Measurements from ENCODE around the gene LRP2BP. TPM values are rescaled to one million over a fixed set of nuclear protein-coding genes. Genes with fewer than 3 reads are reported as not detected.

LRP2BP gene
- total and polyA plus RNA-seq, 2 of the 13 experiments (the other 11 are each of a cell fraction or from before 2014, with no cell fraction given) = 0.22 to 0.29 TPM

DNA sequence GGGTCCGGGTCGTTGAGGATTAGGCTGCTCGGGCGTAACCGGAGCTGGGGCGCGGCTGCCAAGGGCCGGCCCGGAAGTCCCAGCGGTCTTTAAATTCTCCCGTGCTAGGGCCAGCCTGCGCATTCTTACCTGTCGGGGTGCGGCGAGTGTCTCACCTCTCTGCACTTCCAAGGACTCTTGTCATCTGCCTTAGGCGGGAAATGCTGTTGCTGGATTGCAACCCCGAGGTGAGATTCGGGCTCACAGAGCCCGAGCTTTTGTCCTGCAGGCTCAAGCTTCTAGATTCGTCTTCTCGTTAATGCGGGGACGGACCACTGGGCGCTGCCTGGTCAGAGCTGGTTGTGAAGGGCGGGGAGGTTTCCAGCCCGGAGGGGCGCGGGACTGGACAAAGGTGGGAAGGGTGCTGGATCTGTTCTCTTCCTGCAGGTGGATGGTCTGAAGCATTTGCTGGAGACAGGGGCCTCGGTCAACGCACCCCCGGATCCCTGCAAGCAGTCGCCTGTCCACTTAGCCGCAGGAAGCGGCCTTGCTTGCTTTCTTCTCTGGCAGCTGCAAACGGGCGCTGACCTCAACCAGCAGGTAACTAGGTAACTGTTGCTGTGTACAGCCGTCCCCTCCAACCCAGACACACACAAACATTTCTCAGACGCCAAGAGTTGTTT, 1.1 kb upstream of the LRP2BP start, which contains the start of gene ANKRD37 (continued):
- 0 out of 2 replicates have a peak, but pooled peaks have one; percentile 24 for TF ChIP-seq ZNF788 (CRISPR knock-in tag; IDR thresholded peaks at IDR 0.05; ENCODE audit: borderline replicate concordance)
- TF ChIP-seq GABPB1 (CRISPR knock-in tag; IDR thresholded peaks at IDR 0.05) = peak; percentile 56
- TF ChIP-seq, protein P1, sequence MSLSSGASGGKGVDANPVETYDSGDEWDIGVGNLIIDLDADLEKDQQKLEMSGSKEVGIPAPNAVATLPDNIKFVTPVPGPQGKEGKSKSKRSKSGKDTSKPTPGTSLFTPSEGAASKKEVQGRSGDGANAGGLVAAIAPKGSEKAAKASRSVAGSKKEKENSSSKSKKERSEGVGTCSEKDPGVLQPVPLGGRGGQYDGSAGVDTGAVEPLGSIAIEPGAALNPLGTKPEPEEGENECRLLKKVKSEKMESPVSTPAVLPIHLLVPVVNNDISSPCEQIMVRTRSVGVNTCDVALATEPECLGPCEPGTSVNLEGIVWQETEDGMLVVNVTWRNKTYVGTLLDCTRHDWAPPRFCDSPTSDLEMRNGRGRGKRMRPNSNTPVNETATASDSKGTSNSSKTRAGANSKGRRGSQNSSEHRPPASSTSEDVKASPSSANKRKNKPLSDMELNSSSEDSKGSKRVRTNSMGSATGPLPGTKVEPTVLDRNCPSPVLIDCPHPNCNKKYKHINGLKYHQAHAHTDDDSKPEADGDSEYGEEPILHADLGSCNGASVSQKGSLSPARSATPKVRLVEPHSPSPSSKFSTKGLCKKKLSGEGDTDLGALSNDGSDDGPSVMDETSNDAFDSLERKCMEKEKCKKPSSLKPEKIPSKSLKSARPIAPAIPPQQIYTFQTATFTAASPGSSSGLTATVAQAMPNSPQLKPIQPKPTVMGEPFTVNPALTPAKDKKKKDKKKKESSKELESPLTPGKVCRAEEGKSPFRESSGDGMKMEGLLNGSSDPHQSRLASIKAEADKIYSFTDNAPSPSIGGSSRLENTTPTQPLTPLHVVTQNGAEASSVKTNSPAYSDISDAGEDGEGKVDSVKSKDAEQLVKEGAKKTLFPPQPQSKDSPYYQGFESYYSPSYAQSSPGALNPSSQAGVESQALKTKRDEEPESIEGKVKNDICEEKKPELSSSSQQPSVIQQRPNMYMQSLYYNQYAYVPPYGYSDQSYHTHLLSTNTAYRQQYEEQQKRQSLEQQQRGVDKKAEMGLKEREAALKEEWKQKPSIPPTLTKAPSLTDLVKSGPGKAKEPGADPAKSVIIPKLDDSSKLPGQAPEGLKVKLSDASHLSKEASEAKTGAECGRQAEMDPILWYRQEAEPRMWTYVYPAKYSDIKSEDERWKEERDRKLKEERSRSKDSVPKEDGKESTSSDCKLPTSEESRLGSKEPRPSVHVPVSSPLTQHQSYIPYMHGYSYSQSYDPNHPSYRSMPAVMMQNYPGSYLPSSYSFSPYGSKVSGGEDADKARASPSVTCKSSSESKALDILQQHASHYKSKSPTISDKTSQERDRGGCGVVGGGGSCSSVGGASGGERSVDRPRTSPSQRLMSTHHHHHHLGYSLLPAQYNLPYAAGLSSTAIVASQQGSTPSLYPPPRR (CRISPR knock-in tag; IDR thresholded peaks at IDR 0.05; ENCODE audit: borderline replicate concordance) = peak; percentile 13; the same call in 1 of the 2 replicates
- peak; percentile 40 for TF ChIP-seq ZFP82 (CRISPR knock-in tag; IDR thresholded peaks at IDR 0.05; ENCODE audit: borderline replicate concordance)
- 0 out of 2 replicates have a peak, but pooled peaks have one; percentile 41 for TF ChIP-seq ZNF20 (CRISPR knock-in tag; IDR thresholded peaks at IDR 0.05)
- TF ChIP-seq ZNF672 (CRISPR knock-in tag; IDR thresholded peaks at IDR 0.05) = 0 out of 2 replicates have a peak, but pooled peaks have one; percentile 7
- TF ChIP-seq, protein P2, sequence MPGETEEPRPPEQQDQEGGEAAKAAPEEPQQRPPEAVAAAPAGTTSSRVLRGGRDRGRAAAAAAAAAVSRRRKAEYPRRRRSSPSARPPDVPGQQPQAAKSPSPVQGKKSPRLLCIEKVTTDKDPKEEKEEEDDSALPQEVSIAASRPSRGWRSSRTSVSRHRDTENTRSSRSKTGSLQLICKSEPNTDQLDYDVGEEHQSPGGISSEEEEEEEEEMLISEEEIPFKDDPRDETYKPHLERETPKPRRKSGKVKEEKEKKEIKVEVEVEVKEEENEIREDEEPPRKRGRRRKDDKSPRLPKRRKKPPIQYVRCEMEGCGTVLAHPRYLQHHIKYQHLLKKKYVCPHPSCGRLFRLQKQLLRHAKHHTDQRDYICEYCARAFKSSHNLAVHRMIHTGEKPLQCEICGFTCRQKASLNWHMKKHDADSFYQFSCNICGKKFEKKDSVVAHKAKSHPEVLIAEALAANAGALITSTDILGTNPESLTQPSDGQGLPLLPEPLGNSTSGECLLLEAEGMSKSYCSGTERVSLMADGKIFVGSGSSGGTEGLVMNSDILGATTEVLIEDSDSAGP (CRISPR knock-in tag; IDR thresholded peaks at IDR 0.05; ENCODE audit: borderline replicate concordance) = peak; percentile 34; the same call in 1 of the 2 replicates
- TF ChIP-seq RBFOX2 (IDR thresholded peaks at IDR 0.05; ENCODE audit: low read depth, low read length) = peak; percentile 12; the same call in 1 of the 2 replicates
- TF ChIP-seq, protein P3, sequence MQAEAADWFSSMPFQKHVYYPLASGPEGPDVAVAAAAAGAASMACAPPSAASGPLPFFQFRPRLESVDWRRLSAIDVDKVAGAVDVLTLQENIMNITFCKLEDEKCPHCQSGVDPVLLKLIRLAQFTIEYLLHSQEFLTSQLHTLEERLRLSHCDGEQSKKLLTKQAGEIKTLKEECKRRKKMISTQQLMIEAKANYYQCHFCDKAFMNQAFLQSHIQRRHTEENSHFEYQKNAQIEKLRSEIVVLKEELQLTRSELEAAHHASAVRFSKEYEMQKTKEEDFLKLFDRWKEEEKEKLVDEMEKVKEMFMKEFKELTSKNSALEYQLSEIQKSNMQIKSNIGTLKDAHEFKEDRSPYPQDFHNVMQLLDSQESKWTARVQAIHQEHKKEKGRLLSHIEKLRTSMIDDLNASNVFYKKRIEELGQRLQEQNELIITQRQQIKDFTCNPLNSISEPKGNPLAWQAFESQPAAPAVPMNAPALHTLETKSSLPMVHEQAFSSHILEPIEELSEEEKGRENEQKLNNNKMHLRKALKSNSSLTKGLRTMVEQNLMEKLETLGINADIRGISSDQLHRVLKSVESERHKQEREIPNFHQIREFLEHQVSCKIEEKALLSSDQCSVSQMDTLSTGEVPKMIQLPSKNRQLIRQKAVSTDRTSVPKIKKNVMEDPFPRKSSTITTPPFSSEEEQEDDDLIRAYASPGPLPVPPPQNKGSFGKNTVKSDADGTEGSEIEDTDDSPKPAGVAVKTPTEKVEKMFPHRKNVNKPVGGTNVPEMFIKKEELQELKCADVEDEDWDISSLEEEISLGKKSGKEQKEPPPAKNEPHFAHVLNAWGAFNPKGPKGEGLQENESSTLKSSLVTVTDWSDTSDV (CRISPR knock-in tag; IDR thresholded peaks at IDR 0.05) = peak; percentile 22; the same call in 1 of the 2 replicates
- 0 out of 2 replicates have a peak, but pooled peaks have one; percentile 69 for TF ChIP-seq HDAC2 (CRISPR knock-in tag; IDR thresholded peaks at IDR 0.05)
- TF ChIP-seq ZNF782 (CRISPR knock-in tag; IDR thresholded peaks at IDR 0.05; ENCODE audit: borderline replicate concordance) = peak; percentile 40; the same call in 1 of the 2 replicates
- peak; percentile 86; the same call in 1 of the 2 replicates for TF ChIP-seq ZNF367 (CRISPR knock-in tag; IDR thresholded peaks at IDR 0.05; ENCODE audit: borderline replicate concordance)
- TF ChIP-seq, protein P4, sequence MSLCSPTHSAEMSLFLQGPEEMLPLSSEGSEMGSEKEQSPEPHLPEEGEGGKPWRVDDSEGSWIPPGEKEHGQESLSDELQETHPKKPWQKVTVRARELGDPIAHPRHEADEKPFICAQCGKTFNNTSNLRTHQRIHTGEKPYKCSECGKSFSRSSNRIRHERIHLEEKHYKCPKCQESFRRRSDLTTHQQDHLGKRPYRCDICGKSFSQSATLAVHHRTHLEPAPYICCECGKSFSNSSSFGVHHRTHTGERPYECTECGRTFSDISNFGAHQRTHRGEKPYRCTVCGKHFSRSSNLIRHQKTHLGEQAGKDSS (CRISPR knock-in tag; IDR thresholded peaks at IDR 0.05; ENCODE audit: borderline replicate concordance, low read depth) = peak; percentile 55; the same call in 1 of the 2 replicates
- no peak for TF ChIP-seq REL (CRISPR knock-in tag; conservative IDR thresholded peaks at IDR 0.05)
- peak; percentile 57 for TF ChIP-seq HDAC1 (CRISPR knock-in tag; IDR thresholded peaks at IDR 0.05)
- peak; percentile 39; the same call in 1 of the 2 replicates for TF ChIP-seq ZNF746 (CRISPR knock-in tag; IDR thresholded peaks at IDR 0.05)
- TF ChIP-seq GABPA (IDR thresholded peaks at IDR 0.05; ENCODE audit: low read depth, low read length) = peak; percentile 13; the same call in 1 of the 2 replicates
- TF ChIP-seq GABPA (CRISPR knock-in tag; IDR thresholded peaks at IDR 0.05; ENCODE audit: low read depth) = peak; percentile 76

All from HepG2 (cell line).